Kidney (tissue), 14 donors: ENCODE measurements around the gene GCSH. TPM values are rescaled to one million over a fixed set of nuclear protein-coding genes. Genes with fewer than 3 reads are reported as not detected.

ENCODE experiments used
- DNase-seq, 5 donors: peaks; one replicate each; pipeline ENCODE4 v3.0.0-alpha.2; 2013 to 2020
- FAIRE-seq: peaks from 2 replicates; lab custom pipeline; 2012; peaks lifted over from hg19 to GRCh38; lab: Jason Lieb, UNC
- H3K27ac ChIP-seq, 2 donors: one replicate each; pipeline ENCODE4 v1.7.0; 2013; ENCODE audit warnings: low read depth in 2 of 2, low read length in 2 of 2, inconsistent platforms in 1 of 2
- H3K27me3 ChIP-seq: one replicate; pipeline ENCODE4 v1.7.1; 2013; ENCODE audit warnings: low read length, inconsistent platforms; ENCODE audit not compliant: control insufficient read depth, insufficient read depth
- H3K36me3 ChIP-seq, 3 donors: one replicate each; pipeline versions ENCODE4 v1.7.0 to v1.7.1; 2013; ENCODE audit warnings: low read length in 3 of 3, control low read depth in 1 of 3, inconsistent platforms in 1 of 3; ENCODE audit not compliant: insufficient read depth in 3 of 3, control insufficient read depth in 2 of 3
- H3K4me1 ChIP-seq, 3 donors: one replicate each; pipeline versions ENCODE4 v1.7.0 to v1.7.1; 2013; ENCODE audit warnings: low read length in 3 of 3, inconsistent platforms in 1 of 3, low read depth in 1 of 3; ENCODE audit not compliant: control insufficient read depth in 2 of 3, insufficient read depth in 2 of 3
- H3K4me3 ChIP-seq, 3 donors: one replicate each; pipeline versions ENCODE4 v1.7.0 to v1.8.1; 2013; ENCODE audit warnings: low read length in 3 of 3, control low read depth in 1 of 3, inconsistent platforms in 1 of 3
- H3K9ac ChIP-seq, 3 donors: one replicate each; pipeline versions ENCODE4 v1.7.0 to v1.7.1; 2013; ENCODE audit warnings: low read length in 3 of 3, control low read depth in 1 of 3, inconsistent platforms in 1 of 3
- H3K9me3 ChIP-seq, 3 donors: one replicate each; pipeline versions ENCODE4 v1.7.0 to v1.7.1; 2013; ENCODE audit warnings: low read length in 3 of 3, control low read depth in 1 of 3, inconsistent platforms in 1 of 3; ENCODE audit not compliant: control insufficient read depth in 2 of 3, insufficient read depth in 1 of 3
- intact Hi-C: fragments of 100-400 bp; cut with DNase I; formaldehyde crosslinking; loops from one replicate; pipeline ENCODE4 v1.11.1; 2022
- polyA plus RNA-seq: library from polyadenylated mRNA; stranded (reverse); fragments of 350-450 nt; fragmentation: Illumina TruSeq; extraction: RNeasy Lipid Tissue Mini Kit (QIAGEN cat#74804); gene quantifications from one replicate; pipeline ENCODE4 v1.2.3, GENCODE V29; 2014; ENCODE audit warnings: low read depth, low replicate concordance; ENCODE audit not compliant: insufficient read depth
- total RNA-seq: library from RNA; stranded (reverse); fragmentation: NEBNext Ultra II Directional; extraction: Animal tissue kit (Norgen Biotek cat#: 25700); gene quantifications from one replicate; pipeline ENCODE4 v1.2.1, GENCODE V29; 2021
- TF ChIP-seq, protein P1 (sequence below): IDR thresholded peaks from 3 replicates; pipeline ENCODE4 v1.5.1; 2012; ENCODE audit warnings: mild to moderate bottlenecking, moderate library complexity, borderline replicate concordance; ENCODE audit not compliant: insufficient read depth; ENCODE audit errors: extremely low read depth
- donor health status: control.
- donor health status: control.
- donor health status: control.
- donor health status: control.
- donor health status: control.
- donor health status: DM: yes; HTN: yes; CAD: no.
- donor health status: Normal renal cell carcinoma (clear cell type).

Gene GCSH
- total and polyA plus RNA-seq, 2 donors from 2014 or later: 37.9 to 129 TPM

DNA sequence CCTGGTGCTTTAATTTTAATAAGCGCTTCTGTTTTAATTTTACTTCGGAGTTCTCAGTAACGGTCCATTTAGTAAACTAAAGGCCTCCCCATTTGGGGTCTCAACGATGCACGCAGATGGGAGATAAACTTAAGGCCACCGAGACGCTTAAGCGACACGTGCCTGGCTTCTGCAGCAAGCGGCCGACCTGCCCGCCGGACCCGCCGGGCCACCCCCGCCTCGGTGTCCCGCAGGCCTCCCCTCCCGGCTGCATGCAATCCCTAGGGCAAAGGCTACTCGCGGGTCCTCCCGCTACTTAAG is 592 bp downstream of the GCSH start:
- Histone ChIP-seq H3K36me3 (no peaks in the 10 kb centered on the region), H3K27ac (peak overlapping the region; percentile 77 to 83), H3K9ac (peak overlapping the region in 1 of 3 donors; percentile 15), H3K4me1 (peaks cover 0 to 4% (median 0%) of the 10 kb centered on the region in 3 donors), H3K27me3 (no peaks in the 10 kb centered on the region), H3K9me3 (no peaks in the 10 kb centered on the region), H3K4me3 (peak overlapping the region; percentile 39 to 62 (median 46))
- no peak for FAIRE-seq
- intact Hi-C loops: no loop called here
- TF ChIP-seq, protein P1, sequence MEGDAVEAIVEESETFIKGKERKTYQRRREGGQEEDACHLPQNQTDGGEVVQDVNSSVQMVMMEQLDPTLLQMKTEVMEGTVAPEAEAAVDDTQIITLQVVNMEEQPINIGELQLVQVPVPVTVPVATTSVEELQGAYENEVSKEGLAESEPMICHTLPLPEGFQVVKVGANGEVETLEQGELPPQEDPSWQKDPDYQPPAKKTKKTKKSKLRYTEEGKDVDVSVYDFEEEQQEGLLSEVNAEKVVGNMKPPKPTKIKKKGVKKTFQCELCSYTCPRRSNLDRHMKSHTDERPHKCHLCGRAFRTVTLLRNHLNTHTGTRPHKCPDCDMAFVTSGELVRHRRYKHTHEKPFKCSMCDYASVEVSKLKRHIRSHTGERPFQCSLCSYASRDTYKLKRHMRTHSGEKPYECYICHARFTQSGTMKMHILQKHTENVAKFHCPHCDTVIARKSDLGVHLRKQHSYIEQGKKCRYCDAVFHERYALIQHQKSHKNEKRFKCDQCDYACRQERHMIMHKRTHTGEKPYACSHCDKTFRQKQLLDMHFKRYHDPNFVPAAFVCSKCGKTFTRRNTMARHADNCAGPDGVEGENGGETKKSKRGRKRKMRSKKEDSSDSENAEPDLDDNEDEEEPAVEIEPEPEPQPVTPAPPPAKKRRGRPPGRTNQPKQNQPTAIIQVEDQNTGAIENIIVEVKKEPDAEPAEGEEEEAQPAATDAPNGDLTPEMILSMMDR: no peak
- DNase-seq: peak in 1 of 5 donors; percentile 87

DNA sequence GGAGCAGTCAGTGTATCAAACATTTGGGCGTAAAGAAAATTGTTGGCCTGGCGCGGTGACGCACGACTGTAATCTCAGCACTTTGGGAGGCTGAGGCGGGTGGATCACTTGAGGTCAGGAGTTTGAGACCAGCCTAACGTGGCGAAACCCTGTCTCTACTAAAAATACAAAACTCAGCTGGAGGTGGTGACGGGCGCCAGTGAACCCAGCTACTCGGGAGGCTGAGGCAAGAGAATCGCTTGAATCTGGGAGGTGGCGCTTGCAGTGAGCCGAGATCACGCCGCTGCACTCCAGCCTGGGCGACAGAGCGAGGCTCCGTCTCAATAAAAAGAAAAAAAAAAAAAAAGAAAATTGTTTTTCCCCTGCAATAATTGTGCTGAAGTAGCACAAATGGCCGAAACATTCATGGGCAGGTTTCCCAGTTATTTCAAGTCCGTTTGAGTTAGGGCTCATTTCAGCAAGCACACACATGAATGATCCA is 1.4 kb downstream of the GCSH start:
- Histone ChIP-seq H3K9ac (no peak overlapping the region), H3K27ac (no peak overlapping the region), H3K9me3 (no peaks in the 10 kb centered on the region), H3K36me3 (no peaks in the 10 kb centered on the region), H3K27me3 (no peaks in the 10 kb centered on the region), H3K4me1 (peaks cover 0 to 4% (median 0%) of the 10 kb centered on the region in 3 donors), H3K4me3 (peak overlapping the region in 2 of 3 donors; percentile 48 to 62)
- DNase-seq: peak in 2 of 5 donors; percentile 12 to 29
- intact Hi-C loops: no loop called here
- TF ChIP-seq, protein P1: no peak
- FAIRE-seq: no peak

DNA sequence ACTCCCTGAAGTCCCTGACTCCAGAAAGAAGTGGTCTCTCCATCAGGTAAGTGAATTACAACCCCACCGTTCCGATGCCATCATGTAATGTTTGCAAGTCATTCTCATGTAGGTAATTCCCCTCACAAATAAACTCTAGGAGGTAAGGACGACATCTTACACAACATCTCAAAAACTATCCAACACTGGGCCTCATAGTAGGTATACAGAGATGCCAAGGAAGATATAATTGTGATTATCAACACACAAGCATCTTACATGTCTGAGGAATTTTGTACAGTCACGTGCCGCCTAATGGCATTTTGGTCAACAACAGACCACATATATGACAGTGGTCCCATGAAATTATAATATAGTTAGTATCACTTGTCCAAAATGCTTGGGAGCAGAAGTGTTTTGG is 7.4 kb downstream of the GCSH start:
- Histone ChIP-seq H3K4me3 (no peak overlapping the region), H3K27ac (no peak overlapping the region), H3K27me3 (no peaks in the 10 kb centered on the region), H3K36me3 (peaks cover 0 to 7% (median 5%) of the 10 kb centered on the region in 3 donors), H3K9me3 (no peaks in the 10 kb centered on the region), H3K9ac (no peak overlapping the region), H3K4me1 (no peaks in the 10 kb centered on the region)
- intact Hi-C loops: no loop called here
- DNase-seq: no peak
- TF ChIP-seq, protein P1: no peak
- no peak for FAIRE-seq

DNA sequence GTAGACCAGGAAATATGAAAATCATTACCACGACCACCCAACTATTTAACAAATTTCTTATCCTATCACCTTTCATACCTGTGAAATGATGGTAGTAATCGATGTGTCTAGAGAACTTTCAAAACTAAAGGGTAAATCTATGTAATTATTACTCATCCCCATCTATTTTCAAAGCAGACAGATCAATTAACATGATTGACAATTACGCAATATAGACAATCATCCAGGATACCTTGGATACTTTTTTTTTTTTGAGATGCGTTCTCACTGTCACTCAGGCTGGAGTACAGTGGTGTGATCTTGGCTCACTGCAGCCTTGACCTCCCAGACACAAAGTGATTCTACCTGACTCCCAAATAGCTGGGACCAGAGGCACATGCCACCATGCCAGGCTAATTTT is 15.2 kb downstream of the GCSH start:
- peaks cover 0 to 3% (median 0%) of the 10 kb centered on the region in 3 donors for H3K4me1 ChIP-seq
- H3K27me3 ChIP-seq: no peaks in the 10 kb centered on the region
- TF ChIP-seq, protein P1: no peak
- no peak for DNase-seq
- H3K9ac ChIP-seq: no peak overlapping the region
- no peak for FAIRE-seq
- peaks cover 0 to 5% (median 0%) of the 10 kb centered on the region in 3 donors for H3K36me3 ChIP-seq
- H3K9me3 ChIP-seq: no peaks in the 10 kb centered on the region
- intact Hi-C loops: no loop called here
- no peak overlapping the region for H3K4me3 ChIP-seq
- H3K27ac ChIP-seq: no peak overlapping the region
